Measurements from ENCODE around the gene SLX4IP. TPM values are rescaled to one million over a fixed set of nuclear protein-coding genes. Genes with fewer than 3 reads are reported as not detected.

The SLX4IP gene
- total and polyA plus RNA-seq, 2 of the 13 experiments (the other 11 are each of a cell fraction or from before 2014, with no cell fraction given): 3.6 to 7.3 TPM

GRCh38 chr20:10553326-10553984 lies 118.3 kb downstream of the SLX4IP start (continued):
- no peak for TF ChIP-seq ZSCAN30 (CRISPR knock-in tag; IDR thresholded peaks at IDR 0.05)
- no peak for TF ChIP-seq TBP (CRISPR knock-in tag; IDR thresholded peaks at IDR 0.05)
- no peak for TF ChIP-seq ZUFSP (CRISPR knock-in tag; IDR thresholded peaks at IDR 0.05; ENCODE audit: borderline replicate concordance)
- no peak for TF ChIP-seq ZFP36L1 (CRISPR knock-in tag; IDR thresholded peaks at IDR 0.05)
- TF ChIP-seq ZBTB34 (CRISPR knock-in tag; IDR thresholded peaks at IDR 0.05): 0 out of 2 replicates have a peak, but pooled peaks have one; percentile 51
- no peak; the same call in 1 of the 2 replicates for TF ChIP-seq HOXA5 (CRISPR knock-in tag; IDR thresholded peaks at IDR 0.05)
- TF ChIP-seq GATAD1 (CRISPR knock-in tag; IDR thresholded peaks at IDR 0.05): no peak
- TF ChIP-seq ZSCAN29 (CRISPR knock-in tag; conservative IDR thresholded peaks at IDR 0.05): no peak
- TF ChIP-seq, protein P1, sequence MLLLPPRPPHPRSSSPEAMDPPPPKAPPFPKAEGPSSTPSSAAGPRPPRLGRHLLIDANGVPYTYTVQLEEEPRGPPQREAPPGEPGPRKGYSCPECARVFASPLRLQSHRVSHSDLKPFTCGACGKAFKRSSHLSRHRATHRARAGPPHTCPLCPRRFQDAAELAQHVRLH (CRISPR knock-in tag; IDR thresholded peaks at IDR 0.05; ENCODE audit: borderline replicate concordance, low read depth): 0 out of 2 replicates have a peak, but pooled peaks have one; percentile 33
- TF ChIP-seq HNRNPH1 (optimal IDR thresholded peaks at IDR 0.05; ENCODE audit: low read depth, low read length): no peak
- TF ChIP-seq ZNF256 (CRISPR knock-in tag; conservative IDR thresholded peaks at IDR 0.05): no peak
- no peak for TF ChIP-seq ZMYM4 (CRISPR knock-in tag; IDR thresholded peaks at IDR 0.05)
- peak; percentile 97 for TF ChIP-seq RAD21 (CRISPR knock-in tag; IDR thresholded peaks at IDR 0.05)
- TF ChIP-seq ZNF121 (CRISPR knock-in tag; IDR thresholded peaks at IDR 0.05): no peak
- no peak for TF ChIP-seq ZNF207 (IDR thresholded peaks at IDR 0.05; ENCODE audit: borderline replicate concordance)
- no peak for TF ChIP-seq ZNF747 (CRISPR knock-in tag; IDR thresholded peaks at IDR 0.05; ENCODE audit: borderline replicate concordance)
- TF ChIP-seq ZNF274 (CRISPR knock-in tag; IDR thresholded peaks at IDR 0.05): no peak
- TF ChIP-seq ELF3 (CRISPR knock-in tag; IDR thresholded peaks at IDR 0.05): peak; percentile 69; the same call in 1 of the 2 replicates
- no peak for TF ChIP-seq MEIS1 (CRISPR knock-in tag; IDR thresholded peaks at IDR 0.05; ENCODE audit: borderline replicate concordance)
- peak; percentile 100 for TF ChIP-seq ZNF652 (CRISPR knock-in tag; IDR thresholded peaks at IDR 0.05; ENCODE audit: borderline replicate concordance, low read depth)
- TF ChIP-seq HES4 (CRISPR knock-in tag; IDR thresholded peaks at IDR 0.05; ENCODE audit: borderline replicate concordance): no peak
- no peak for TF ChIP-seq TBX2 (CRISPR knock-in tag; IDR thresholded peaks at IDR 0.05; ENCODE audit: borderline replicate concordance)
- TF ChIP-seq ZMYM2 (CRISPR knock-in tag; IDR thresholded peaks at IDR 0.05): no peak
- TF ChIP-seq, protein P2, sequence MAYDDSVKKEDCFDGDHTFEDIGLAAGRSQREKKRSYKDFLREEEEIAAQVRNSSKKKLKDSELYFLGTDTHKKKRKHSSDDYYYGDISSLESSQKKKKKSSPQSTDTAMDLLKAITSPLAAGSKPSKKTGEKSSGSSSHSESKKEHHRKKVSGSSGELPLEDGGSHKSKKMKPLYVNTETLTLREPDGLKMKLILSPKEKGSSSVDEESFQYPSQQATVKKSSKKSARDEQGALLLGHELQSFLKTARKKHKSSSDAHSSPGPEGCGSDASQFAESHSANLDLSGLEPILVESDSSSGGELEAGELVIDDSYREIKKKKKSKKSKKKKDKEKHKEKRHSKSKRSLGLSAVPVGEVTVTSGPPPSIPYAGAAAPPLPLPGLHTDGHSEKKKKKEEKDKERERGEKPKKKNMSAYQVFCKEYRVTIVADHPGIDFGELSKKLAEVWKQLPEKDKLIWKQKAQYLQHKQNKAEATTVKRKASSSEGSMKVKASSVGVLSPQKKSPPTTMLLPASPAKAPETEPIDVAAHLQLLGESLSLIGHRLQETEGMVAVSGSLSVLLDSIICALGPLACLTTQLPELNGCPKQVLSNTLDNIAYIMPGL (CRISPR knock-in tag; IDR thresholded peaks at IDR 0.05; ENCODE audit: borderline replicate concordance in 1 of 2, low read depth in 1 of 2): peak in 1 of 2 experiments; percentile 75; a peak in 1 of 4 replicates
- peak in 1 of 2 experiments; percentile 80; a peak in 1 of 4 replicates for TF ChIP-seq KLF16 (CRISPR knock-in tag; IDR thresholded peaks at IDR 0.05)
- no peak for TF ChIP-seq BRD4 (CRISPR knock-in tag; IDR thresholded peaks at IDR 0.05)
- no peak for TF ChIP-seq ZNF552 (CRISPR knock-in tag; IDR thresholded peaks at IDR 0.05; ENCODE audit: borderline replicate concordance)
